ENCODE results near the gene ITLN1. TPM values are rescaled to one million over a fixed set of nuclear protein-coding genes. Genes with fewer than 3 reads are reported as not detected.
A peak's percentile ranks its signal among the peaks of the same experiment; 100 is the strongest.

Gene ITLN1
- total RNA-seq, 2 experiments from 2014 or later, result not detected

- CTCF ChIA-PET, result interaction anchor here (1.1 to 1.3 kb wide), 3 partner anchors 15 to 26 kb away, joined by 3 to 4 read pairs (median 3); no protein-coding TSS in a partner anchor
- no peak for DNase-seq
- H3K27ac Mint-ChIP-seq, result no peak overlapping the region
- no peaks in the 10 kb centered on the region for H3K27me3 Mint-ChIP-seq
- intact Hi-C loops (cut with micrococcal nuclease), result no loop called here
- H3K9me3 Mint-ChIP-seq, result no peaks in the 10 kb centered on the region
- H3K4me1 Mint-ChIP-seq (ENCODE audit: low read depth), result no peaks in the 10 kb centered on the region
- H3K4me3 Mint-ChIP-seq, result no peak overlapping the region
- POLR2A ChIA-PET, result no interaction called here
- H3K36me3 Mint-ChIP-seq, result no peaks in the 10 kb centered on the region
Observed at GRCh38 chr1:160850993-160851392, 34.0 kb downstream of the ITLN1 start.

GRCh38 chr1:160850541-160850940 is 34.4 kb downstream of the ITLN1 start:
- H3K36me3 Mint-ChIP-seq, result no peaks in the 10 kb centered on the region
- intact Hi-C loops (cut with micrococcal nuclease), result no loop called here
- H3K27me3 Mint-ChIP-seq, result no peaks in the 10 kb centered on the region
- H3K9me3 Mint-ChIP-seq, result no peaks in the 10 kb centered on the region
- no peak overlapping the region for H3K4me3 Mint-ChIP-seq
- ChIA-PET POLR2A (no interaction called here), CTCF (interaction anchor here (1.1 to 1.3 kb wide), 3 partner anchors 11 to 27 kb away, joined by 3 to 4 read pairs (median 3); no protein-coding TSS in a partner anchor)
- no peak for DNase-seq
- H3K4me1 Mint-ChIP-seq (ENCODE audit: low read depth), result no peaks in the 10 kb centered on the region
- no peak overlapping the region for H3K27ac Mint-ChIP-seq

- no peaks in the 10 kb centered on the region for H3K4me1 Mint-ChIP-seq (ENCODE audit: low read depth)
- H3K9me3 Mint-ChIP-seq, result no peaks in the 10 kb centered on the region
- H3K27ac Mint-ChIP-seq, result no peak overlapping the region
- ChIA-PET CTCF (interaction anchor here (1.5 kb wide), 1 partner anchor 9 kb away, joined by 4 read pairs; no protein-coding TSS in a partner anchor), POLR2A (no interaction called here)
- no peaks in the 10 kb centered on the region for H3K36me3 Mint-ChIP-seq
- H3K27me3 Mint-ChIP-seq, result no peaks in the 10 kb centered on the region
- no peak overlapping the region for H3K4me3 Mint-ChIP-seq
- intact Hi-C loops (cut with micrococcal nuclease), result no loop called here
- DNase-seq, result no peak
Observed at GRCh38 chr1:160846281-160846680, 38.7 kb downstream of the ITLN1 start.

DNA sequence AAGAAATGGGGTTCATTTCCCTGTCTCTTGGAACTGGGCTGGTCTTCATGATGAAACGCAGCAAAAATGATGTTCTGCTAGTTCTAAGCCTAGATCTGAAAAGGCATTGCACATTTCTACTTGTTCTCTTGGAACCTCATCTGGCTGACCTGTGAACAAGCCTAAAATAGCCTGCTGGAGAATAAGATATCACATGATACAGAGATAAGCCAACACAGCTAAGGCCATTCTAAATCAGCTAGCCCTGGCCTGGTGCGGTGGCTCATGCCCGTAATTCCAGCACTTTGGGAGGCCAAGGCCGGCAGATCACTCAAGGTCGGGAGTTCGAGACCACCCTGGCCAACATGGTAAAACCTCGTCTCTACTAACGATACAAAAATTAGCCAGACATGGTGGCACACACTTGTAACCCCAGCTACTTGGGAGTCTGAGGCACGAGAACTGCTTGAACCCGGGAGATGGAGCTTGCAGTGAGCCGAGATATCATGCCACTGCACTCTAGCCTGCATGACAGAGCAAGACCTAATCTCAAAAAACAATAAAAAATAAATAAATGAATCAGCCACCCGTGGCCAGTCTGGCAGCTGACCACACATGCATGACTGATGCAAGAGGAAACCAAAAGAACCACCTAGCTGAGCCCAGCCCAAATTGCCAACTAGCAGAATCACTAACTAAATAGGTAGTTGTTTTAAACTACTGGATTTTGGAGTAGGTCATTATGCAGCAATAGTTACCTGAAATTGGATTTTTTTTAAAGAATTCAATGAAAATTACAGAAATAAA is 40.3 kb downstream of the ITLN1 start:
- Mint-ChIP-seq H3K4me1 (ENCODE audit: low read depth) (peaks cover 2% of the 10 kb centered on the region), H3K27ac (no peak overlapping the region), H3K9me3 (no peaks in the 10 kb centered on the region), H3K27me3 (no peaks in the 10 kb centered on the region), H3K36me3 (no peaks in the 10 kb centered on the region), H3K4me3 (no peak overlapping the region)
- intact Hi-C loops (cut with micrococcal nuclease), result no loop called here
- no peak for DNase-seq
- ChIA-PET CTCF (interaction anchor here (1.3 to 4.7 kb wide), 3 partner anchors 11 to 145 kb away, joined by 3 to 38 read pairs (median 4); no protein-coding TSS in a partner anchor), POLR2A (no interaction called here)

- ChIA-PET POLR2A (no interaction called here), CTCF (interaction anchor here (0.9 to 8.3 kb wide), 4 partner anchors 10 to 160 kb away, joined by 3 to 296 read pairs (median 21); partner anchors contain the start of gene ITLN2)
- DNase-seq, result no peak
- intact Hi-C loops (cut with micrococcal nuclease), result no loop called here
- H3K9me3 Mint-ChIP-seq, result no peaks in the 10 kb centered on the region
- H3K27me3 Mint-ChIP-seq, result no peaks in the 10 kb centered on the region
- H3K27ac Mint-ChIP-seq, result no peak overlapping the region
- peaks cover 33% of the 10 kb centered on the region for H3K4me1 Mint-ChIP-seq (ENCODE audit: low read depth)
- H3K4me3 Mint-ChIP-seq, result no peak overlapping the region
- no peaks in the 10 kb centered on the region for H3K36me3 Mint-ChIP-seq
Observed at GRCh38 chr1:160841079-160841478, 43.9 kb downstream of the ITLN1 start.

GRCh38 chr1:160839746-160840145 is 45.2 kb downstream of the ITLN1 start:
- no peak for DNase-seq
- intact Hi-C loops (cut with micrococcal nuclease), result loop anchor here (2.0 to 5.0 kb wide), 4 partner anchors 43 to 293 kb away; partner anchors contain the start of genes DEDD and LY9
- ChIA-PET CTCF (interaction anchor here (0.8 to 8.3 kb wide), 4 partner anchors 10 to 293 kb away, joined by 3 to 296 read pairs (median 4); partner anchors contain the start of genes DEDD and ITLN2), POLR2A (no interaction called here)
- H3K9me3 Mint-ChIP-seq, result no peaks in the 10 kb centered on the region
- no peak overlapping the region for H3K27ac Mint-ChIP-seq
- H3K4me3 Mint-ChIP-seq, result no peak overlapping the region
- H3K27me3 Mint-ChIP-seq, result no peaks in the 10 kb centered on the region
- peaks cover 38% of the 10 kb centered on the region for H3K4me1 Mint-ChIP-seq (ENCODE audit: low read depth)
- H3K36me3 Mint-ChIP-seq, result no peaks in the 10 kb centered on the region

DNA sequence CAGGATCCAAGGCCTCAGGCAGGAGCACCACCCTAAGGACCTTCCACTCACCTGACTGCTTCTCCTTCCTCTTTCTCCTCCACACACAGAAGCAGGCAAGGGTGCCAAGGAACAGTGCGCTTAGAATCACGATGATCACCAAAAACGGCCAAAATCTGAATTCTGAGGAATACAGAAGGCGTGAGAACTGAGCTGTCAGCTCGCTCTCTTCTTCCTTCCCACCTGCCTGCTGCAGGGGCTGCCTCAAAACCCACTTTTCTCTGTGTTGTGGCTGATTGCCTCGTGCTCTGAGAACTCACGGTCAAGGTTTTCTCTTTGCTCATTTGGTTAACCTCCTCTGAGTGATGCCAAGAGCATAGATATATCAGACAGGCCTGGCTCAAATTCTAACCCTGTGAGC is 46.1 kb downstream of the ITLN1 start:
- H3K9me3 Mint-ChIP-seq, result no peaks in the 10 kb centered on the region
- ChIA-PET CTCF (interaction anchor here (1.0 to 8.3 kb wide), 7 partner anchors 24 to 294 kb away, joined by 3 to 296 read pairs (median 4); partner anchors contain the start of genes CD244, DEDD, ITLN1 and ITLN2), POLR2A (no interaction called here)
- H3K36me3 Mint-ChIP-seq, result no peaks in the 10 kb centered on the region
- DNase-seq, result peak; percentile 29
- H3K27me3 Mint-ChIP-seq, result no peaks in the 10 kb centered on the region
- H3K4me3 Mint-ChIP-seq, result no peak overlapping the region
- H3K4me1 Mint-ChIP-seq (ENCODE audit: low read depth), result peaks cover 41% of the 10 kb centered on the region
- intact Hi-C loops (cut with micrococcal nuclease), result loop anchor here (2.0 to 5.0 kb wide), 4 partner anchors 42 to 293 kb away; partner anchors contain the start of genes DEDD and LY9
- no peak overlapping the region for H3K27ac Mint-ChIP-seq

- H3K27me3 Mint-ChIP-seq, result no peaks in the 10 kb centered on the region
- peak; percentile 89 for DNase-seq
- H3K36me3 Mint-ChIP-seq, result no peaks in the 10 kb centered on the region
- peak overlapping the region; percentile 9 for H3K4me3 Mint-ChIP-seq
- POLR2A ChIA-PET, result interaction anchor here (0.6 to 1.8 kb wide), 7 partner anchors 24 to 281 kb away, joined by 3 to 4 read pairs (median 3); partner anchors contain the start of gene CD244
- intact Hi-C loops (cut with micrococcal nuclease), result loop anchor here (2.0 to 5.0 kb wide), 4 partner anchors 41 to 295 kb away; partner anchors contain the start of genes DEDD and LY9
- CTCF ChIA-PET, result interaction anchor here (0.8 to 8.3 kb wide), 25 partner anchors 8 to 259 kb away, joined by 3 to 296 read pairs (median 7); partner anchors contain the start of genes CD244, CD48, ITLN1 and ITLN2
- H3K27ac Mint-ChIP-seq, result peak overlapping the region; percentile 89
- H3K4me1 Mint-ChIP-seq (ENCODE audit: low read depth), result peaks cover 43% of the 10 kb centered on the region
- H3K9me3 Mint-ChIP-seq, result no peaks in the 10 kb centered on the region
Observed at GRCh38 chr1:160837558-160838205, 47.3 kb downstream of the ITLN1 start.

GRCh38 chr1:160836981-160837557 is 47.9 kb downstream of the ITLN1 start:
- Mint-ChIP-seq H3K4me1 (ENCODE audit: low read depth) (peaks cover 43% of the 10 kb centered on the region), H3K27me3 (no peaks in the 10 kb centered on the region), H3K27ac (peak overlapping the region; percentile 89), H3K9me3 (no peaks in the 10 kb centered on the region), H3K4me3 (no peak overlapping the region), H3K36me3 (no peaks in the 10 kb centered on the region)
- no peak for DNase-seq
- ChIA-PET CTCF (interaction anchor here (0.8 to 8.3 kb wide), 36 partner anchors 9 to 260 kb away, joined by 3 to 296 read pairs (median 6); partner anchors contain the start of genes CD244, CD48, ITLN1 and ITLN2), POLR2A (interaction anchor here (1.0 to 2.1 kb wide), 7 partner anchors 24 to 282 kb away, joined by 3 to 4 read pairs (median 3); partner anchors contain the start of genes CD244 and ITLN2)
- intact Hi-C loops (cut with micrococcal nuclease), result loop anchor here (5.0 kb wide), 2 partner anchors 255 to 295 kb away; partner anchors contain the start of gene DEDD

DNA sequence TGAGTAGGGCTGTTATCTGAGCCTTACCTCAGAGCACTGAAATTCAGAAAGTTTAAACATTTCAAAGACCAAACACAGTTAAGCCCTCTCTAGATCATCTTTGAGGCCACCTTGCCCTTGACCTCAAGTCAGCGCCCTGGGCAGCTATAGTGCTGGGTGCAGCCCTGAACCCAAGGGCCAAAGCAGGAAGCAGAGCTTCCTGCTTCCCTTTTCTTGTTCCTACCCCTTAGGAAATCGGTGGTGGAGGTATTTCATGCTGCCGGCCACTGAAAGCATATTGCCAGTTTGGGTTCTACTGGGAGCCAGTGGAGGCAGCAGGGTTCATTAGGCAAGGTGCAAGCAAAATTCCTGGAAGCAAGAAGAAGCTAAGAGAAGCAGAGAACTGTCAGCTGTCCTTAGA is 48.4 kb downstream of the ITLN1 start:
- peaks cover 43% of the 10 kb centered on the region for H3K4me1 Mint-ChIP-seq (ENCODE audit: low read depth)
- POLR2A ChIA-PET, result interaction anchor here (1.0 to 2.1 kb wide), 5 partner anchors 26 to 117 kb away, joined by 3 to 4 read pairs (median 3); partner anchors contain the start of genes CD244 and ITLN2
- H3K36me3 Mint-ChIP-seq, result no peaks in the 10 kb centered on the region
- CTCF ChIA-PET, result interaction anchor here (0.8 to 8.3 kb wide), 35 partner anchors 10 to 260 kb away, joined by 3 to 296 read pairs (median 5); partner anchors contain the start of genes CD244, CD48, ITLN1 and ITLN2
- no peaks in the 10 kb centered on the region for H3K27me3 Mint-ChIP-seq
- no peak for DNase-seq
- H3K27ac Mint-ChIP-seq, result peak overlapping the region; percentile 89
- no peak overlapping the region for H3K4me3 Mint-ChIP-seq
- no peaks in the 10 kb centered on the region for H3K9me3 Mint-ChIP-seq
- intact Hi-C loops (cut with micrococcal nuclease), result loop anchor here (5.0 kb wide), 2 partner anchors 256 to 296 kb away; partner anchors contain the start of gene DEDD

- CTCF ChIA-PET, result interaction anchor here (0.5 to 8.3 kb wide), 44 partner anchors 8 to 481 kb away, joined by 3 to 296 read pairs (median 6); partner anchors contain the start of genes CD244, ITLN1, ITLN2 and LY9
- Mint-ChIP-seq H3K36me3 (no peaks in the 10 kb centered on the region), H3K4me1 (ENCODE audit: low read depth) (peaks cover 43% of the 10 kb centered on the region), H3K4me3 (no peak overlapping the region), H3K9me3 (no peaks in the 10 kb centered on the region), H3K27me3 (no peaks in the 10 kb centered on the region), H3K27ac (no peak overlapping the region)
- DNase-seq, result no peak
- POLR2A ChIA-PET, result interaction anchor here (2.1 kb wide), 1 partner anchor 118 kb away, joined by 4 read pairs; the partner anchor contains the start of gene ITLN2
- intact Hi-C loops (cut with micrococcal nuclease), result loop anchor here (1.0 to 5.0 kb wide), 5 partner anchors 42 to 297 kb away; partner anchors contain the start of gene DEDD
Observed at GRCh38 chr1:160835751-160836150, 49.2 kb downstream of the ITLN1 start.

Data from activated CD4-positive, alpha-beta memory T cell treated with anti-CD3 and anti-CD28 coated beads for 36 hours (primary cell).